GM10266 (cell line): ENCODE measurements around the gene MRPL10.
A peak's percentile ranks its signal among the peaks of the same experiment; 100 is the strongest.

Experiments
- DNase-seq: peaks from one replicate; pipeline ENCODE4 v3.0.0; 2012; ENCODE audit errors: extremely low spot score
- CTCF ChIP-seq: IDR thresholded peaks from 2 replicates; pipeline ENCODE4 v1.5.1; 2012; ENCODE audit warnings: mild to moderate bottlenecking, low read depth; ENCODE audit not compliant: control insufficient read depth, insufficient read depth; ENCODE audit errors: missing control alignments

The MRPL10 gene

GRCh38 chr17:47831003-47831933, at the start of gene MRPL10, which contains the start of gene LRRC46:
Gene MRPL10 (minus strand): TSS chr17:47831541. CDS start chr17:47831511, 30 bp downstream.
Gene LRRC46 (plus strand): TSS chr17:47831670. CDS start chr17:47831990, 320 bp downstream.
- peak; percentile 97 for DNase-seq
- peak; percentile 24 for TF ChIP-seq CTCF

- TF ChIP-seq CTCF = no peak
- DNase-seq = no peak
These were observed 48.6 kb upstream of the MRPL10 start for GRCh38 chr17:47879776-47880454.

GRCh38 chr17:47879028-47879585, 47.8 kb upstream of the MRPL10 start:
- no peak for DNase-seq
- no peak for TF ChIP-seq CTCF

GRCh38 chr17:47878203-47879027, 47.1 kb upstream of the MRPL10 start:
- DNase-seq = no peak
- TF ChIP-seq CTCF = no peak

GRCh38 chr17:47877368-47878034, 46.2 kb upstream of the MRPL10 start:
- TF ChIP-seq CTCF = no peak
- no peak for DNase-seq
